SJCRH30 (cell line): ENCODE data around the gene ABI2. TPM values are rescaled to one million over a fixed set of nuclear protein-coding genes. Genes with fewer than 3 reads are reported as not detected.

Source experiments
- total RNA-seq: library from RNA; depleted of rRNA; stranded (reverse); fragments of >200 nt; shearing (Covaris generic); gene quantifications from 2 replicates; pipeline ENCODE4 v1.2.3, GENCODE V29; 2014; rRNA removed

Gene ABI2
- total RNA-seq, 1 experiment from 2014 or later = 95.0 TPM

Other genes with a start within 250 kb of the ABI2 start
- 19.4 and 21.8 TPM in 2 replicates for gene CYP20A1, start 89.4 kb upstream of the ABI2 start, total RNA-seq
- 22.1 and 25.7 TPM in 2 replicates for gene RAPH1, start 206.9 kb downstream of the ABI2 start, total RNA-seq